Keratinocyte (primary cell): Measurements from ENCODE around the gene C21orf58. TPM values are rescaled to one million over a fixed set of nuclear protein-coding genes. Genes with fewer than 3 reads are reported as not detected.

Source experiments
- DNase-seq: peaks from one replicate; pipeline ENCODE4 v3.0.0-alpha.2; 2011; ENCODE audit warnings: low read depth, missing footprints, low spot score
- FAIRE-seq: peaks from 2 replicates; lab custom pipeline; 2011; peaks lifted over from hg19 to GRCh38; lab: Jason Lieb, UNC
- H2AFZ ChIP-seq: 2 replicates; pipeline ENCODE4 v1.6.0; 2012; ENCODE audit warnings: low read length, control low read depth, inconsistent platforms; ENCODE audit not compliant: control insufficient read depth
- H3K27ac ChIP-seq: 2 replicates; pipeline ENCODE4 v1.5.1; 2011; ENCODE audit warnings: low read length; ENCODE audit not compliant: control insufficient read depth, insufficient read depth
- H3K27me3 ChIP-seq: 3 replicates; pipeline ENCODE4 v1.6.0; 2011; ENCODE audit warnings: low read length; ENCODE audit not compliant: control insufficient read depth, insufficient read depth; ENCODE audit errors: extremely low read depth
- H3K36me3 ChIP-seq, 2 experiments: 2 replicates in 1 of 2; 3 replicates in 1 of 2; pipeline ENCODE4 v1.5.1; 2011; ENCODE audit warnings: low read length in 2 of 2, mild to moderate bottlenecking in 1 of 2; ENCODE audit not compliant: control insufficient read depth in 2 of 2, insufficient read depth in 2 of 2; ENCODE audit errors: extremely low read depth in 1 of 2
- H3K4me1 ChIP-seq: 3 replicates; pipeline ENCODE4 v1.5.1; 2011; ENCODE audit warnings: low read length; ENCODE audit not compliant: control insufficient read depth, insufficient read depth; ENCODE audit errors: extremely low read depth
- H3K4me2 ChIP-seq: 3 replicates; pipeline ENCODE4 v1.6.0; 2011; ENCODE audit warnings: low read depth, low read length; ENCODE audit not compliant: control insufficient read depth, insufficient read depth; ENCODE audit errors: extremely low read depth
- H3K4me3 ChIP-seq, 3 experiments: fragments of 200-600 bp in 1 of 3; sonication (generic) in 1 of 3; 2 replicates in 2 of 3; 3 replicates in 1 of 3; pipeline ENCODE4 v1.5.1; 2011 to 2016; ENCODE audit warnings: low read length in 3 of 3, mild to moderate bottlenecking in 3 of 3, control low read depth in 2 of 3, inconsistent platforms in 1 of 3, low read depth in 1 of 3, mixed read lengths in 1 of 3, mixed run types in 1 of 3, moderate library complexity in 1 of 3; ENCODE audit not compliant: control insufficient read depth in 2 of 3, insufficient read depth in 2 of 3; ENCODE audit errors: extremely low read depth in 1 of 3
- H3K79me2 ChIP-seq: 2 replicates; pipeline ENCODE4 v1.6.0; 2012; ENCODE audit warnings: low read length; ENCODE audit not compliant: control insufficient read depth, insufficient read depth
- H3K9ac ChIP-seq: 3 replicates; pipeline ENCODE4 v1.6.0; 2011; ENCODE audit warnings: low read length; ENCODE audit not compliant: control insufficient read depth, insufficient read depth; ENCODE audit errors: extremely low read depth
- H3K9me1 ChIP-seq: 3 replicates; pipeline ENCODE4 v1.6.0; 2011; ENCODE audit warnings: low read length; ENCODE audit not compliant: control insufficient read depth, insufficient read depth; ENCODE audit errors: extremely low read depth
- H3K9me3 ChIP-seq: 2 replicates; pipeline ENCODE4 v1.5.1; 2012; ENCODE audit warnings: low read depth, low read length; ENCODE audit not compliant: control insufficient read depth
- H4K20me1 ChIP-seq: 3 replicates; pipeline ENCODE4 v1.6.0; 2011; ENCODE audit warnings: low read length; ENCODE audit not compliant: control insufficient read depth, insufficient read depth; ENCODE audit errors: extremely low read depth
- EZH2 ChIP-seq: IDR thresholded peaks from one replicate; pipeline ENCODE4 v1.6.1; 2012; ENCODE audit warnings: inconsistent platforms, mild to moderate bottlenecking, low read length, moderate library complexity
- dilution Hi-C: fragments of 300-500 bp; cut with MboI; formaldehyde crosslinking; loops from one replicate; pipeline ENCODE4 v1.7.0; 2020; ENCODE audit warnings: low sequenced_read_pairs; ENCODE audit not compliant: extremely low pct_ligation_motif_present
- polyA plus RNA-seq, 5 experiments: library from polyadenylated mRNA; depleted of rRNA in 3 of 5; stranded (reverse) in 3 of 5; stranded (forward) in 1 of 5; unstranded in 1 of 5; fragments of >200 nt; gene quantifications; 1 replicate in 1 of 5; 2 replicates in 3 of 5; 3 replicates in 1 of 5; pipeline versions ENCODE4 v1.2.1 to v1.2.3, GENCODE V29; 2011 to 2012; ENCODE audit warnings: missing spikeins in 2 of 5, low read depth in 1 of 5, low replicate concordance in 1 of 5
- TF ChIP-seq, protein P1 (sequence below), 3 experiments: IDR thresholded peaks in 1 of 3; conservative IDR thresholded peaks in 1 of 3; optimal IDR thresholded peaks in 1 of 3; 2 replicates in 2 of 3; 3 replicates in 1 of 3; pipeline versions ENCODE3 to v1.5.1; 2011; ENCODE audit warnings: low read length in 3 of 3, mild to moderate bottlenecking in 3 of 3, moderate library complexity in 2 of 3, control low read depth in 1 of 3, inconsistent platforms in 1 of 3; ENCODE audit not compliant: insufficient read depth in 2 of 3; ENCODE audit errors: extremely low read depth in 1 of 3

C21orf58 gene
- polyA plus RNA-seq, 1 donor (not counting 4 experiments of a cell fraction or from before 2014, with no cell fraction given) = 1.2 TPM

DNA sequence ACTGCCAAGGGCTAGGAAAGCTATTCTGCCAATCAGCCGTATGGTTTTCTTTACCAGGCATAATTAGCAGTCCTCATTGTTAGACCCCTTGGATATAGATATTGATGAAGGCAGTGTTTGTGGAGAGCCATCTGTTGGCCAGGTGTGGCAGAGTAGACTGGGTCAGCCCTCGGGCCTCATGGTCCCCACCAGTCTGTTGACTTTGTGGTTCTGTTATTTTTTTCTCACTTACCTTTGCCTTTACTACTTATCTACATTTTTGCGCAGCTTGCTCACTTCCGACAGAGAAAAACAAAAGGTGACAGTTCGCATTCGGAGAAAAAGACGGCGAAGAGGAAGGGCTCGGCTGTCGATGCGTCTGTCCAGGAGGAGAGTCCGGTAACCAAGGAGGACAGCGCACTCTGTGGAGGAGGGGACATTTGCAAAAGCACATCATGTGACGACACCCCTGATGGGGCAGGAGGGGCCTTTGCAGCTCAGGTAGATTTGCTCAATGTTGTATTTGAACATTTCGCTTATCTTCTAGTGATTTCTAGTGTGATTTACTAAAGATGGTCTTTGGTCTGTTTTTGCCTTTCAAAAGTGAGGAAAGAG is 2.5 kb upstream of the C21orf58 start:
- Histone ChIP-seq H4K20me1 (no peaks in the 10 kb centered on the region), H3K27ac (no peak overlapping the region), H3K9me3 (no peaks in the 10 kb centered on the region), H3K79me2 (peaks cover 69% of the 10 kb centered on the region), H3K4me1 (peaks cover 23% of the 10 kb centered on the region), H3K36me3 (peaks cover 5 to 17% of the 10 kb centered on the region in 2 experiments), H3K27me3 (no peaks in the 10 kb centered on the region), H3K9ac (peak overlapping the region; percentile 81), H2AFZ (no peak overlapping the region), H3K4me2 (peak overlapping the region; percentile 87), H3K9me1 (peaks cover 2% of the 10 kb centered on the region), H3K4me3 (peak overlapping the region in 1 of 3 experiments; percentile 88)
- DNase-seq = no peak
- no peak for FAIRE-seq
- dilution Hi-C loops = no loop called here
- no peak for TF ChIP-seq EZH2
- TF ChIP-seq, protein P1, sequence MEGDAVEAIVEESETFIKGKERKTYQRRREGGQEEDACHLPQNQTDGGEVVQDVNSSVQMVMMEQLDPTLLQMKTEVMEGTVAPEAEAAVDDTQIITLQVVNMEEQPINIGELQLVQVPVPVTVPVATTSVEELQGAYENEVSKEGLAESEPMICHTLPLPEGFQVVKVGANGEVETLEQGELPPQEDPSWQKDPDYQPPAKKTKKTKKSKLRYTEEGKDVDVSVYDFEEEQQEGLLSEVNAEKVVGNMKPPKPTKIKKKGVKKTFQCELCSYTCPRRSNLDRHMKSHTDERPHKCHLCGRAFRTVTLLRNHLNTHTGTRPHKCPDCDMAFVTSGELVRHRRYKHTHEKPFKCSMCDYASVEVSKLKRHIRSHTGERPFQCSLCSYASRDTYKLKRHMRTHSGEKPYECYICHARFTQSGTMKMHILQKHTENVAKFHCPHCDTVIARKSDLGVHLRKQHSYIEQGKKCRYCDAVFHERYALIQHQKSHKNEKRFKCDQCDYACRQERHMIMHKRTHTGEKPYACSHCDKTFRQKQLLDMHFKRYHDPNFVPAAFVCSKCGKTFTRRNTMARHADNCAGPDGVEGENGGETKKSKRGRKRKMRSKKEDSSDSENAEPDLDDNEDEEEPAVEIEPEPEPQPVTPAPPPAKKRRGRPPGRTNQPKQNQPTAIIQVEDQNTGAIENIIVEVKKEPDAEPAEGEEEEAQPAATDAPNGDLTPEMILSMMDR (optimal IDR thresholded peaks at IDR 0.05 in 1 of 3, IDR thresholded peaks at IDR 0.05 in 1 of 3, conservative IDR thresholded peaks at IDR 0.05 in 1 of 3; ENCODE audit: extremely low read depth in 1 of 3, insufficient read depth in 2 of 3, low read length in 3 of 3) = peak in 1 of 3 experiments; percentile 52

DNA sequence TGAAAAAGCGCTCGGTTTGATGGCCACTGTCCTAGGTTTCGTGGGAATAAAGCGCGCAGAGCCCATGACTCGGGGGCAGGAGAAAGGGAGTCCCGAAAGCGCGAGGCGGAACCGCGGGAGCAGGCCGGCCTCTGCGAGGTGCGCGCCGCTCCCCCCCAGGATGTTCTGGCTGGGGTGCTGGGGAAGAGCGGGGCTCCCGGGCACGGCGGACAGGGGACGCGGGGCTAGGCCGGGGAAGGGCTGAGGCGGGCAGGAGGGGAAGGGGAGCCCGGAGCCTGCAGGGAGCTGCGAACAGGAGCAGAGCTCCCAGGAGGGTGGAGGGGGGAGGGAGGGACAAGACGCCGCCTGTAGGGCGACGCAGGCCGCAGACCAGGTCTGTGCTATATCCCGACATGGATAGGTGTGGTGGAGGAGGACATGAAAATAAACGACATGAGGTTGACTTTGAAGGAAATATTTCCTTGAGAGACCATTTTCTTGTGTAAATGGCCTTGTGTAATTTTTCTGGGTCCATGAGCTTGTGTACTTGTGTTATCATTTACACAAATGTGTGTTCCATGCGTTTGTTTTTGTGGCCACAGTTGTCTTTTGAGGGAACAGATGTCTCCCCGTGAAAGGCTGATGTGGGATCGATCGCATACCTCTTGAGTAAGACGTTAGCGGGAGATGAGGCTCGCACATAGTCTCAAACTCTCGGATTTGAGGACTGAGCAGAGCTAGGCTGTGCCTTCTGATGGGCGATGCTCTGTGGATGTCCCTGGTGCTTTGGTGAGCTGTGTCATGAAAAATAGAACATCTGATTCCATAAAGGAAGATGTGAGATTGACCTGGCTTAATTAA is 1.6 kb upstream of the C21orf58 start:
- Histone ChIP-seq H3K9me1 (peaks cover 2% of the 10 kb centered on the region), H3K79me2 (peaks cover 68% of the 10 kb centered on the region), H3K9ac (peak overlapping the region; percentile 81), H3K9me3 (no peaks in the 10 kb centered on the region), H3K27me3 (no peaks in the 10 kb centered on the region), H4K20me1 (no peaks in the 10 kb centered on the region), H3K4me2 (peak overlapping the region; percentile 87), H2AFZ (peak overlapping the region; percentile 49), H3K4me3 (peak overlapping the region; percentile 62 to 99 (median 88)), H3K27ac (peak overlapping the region; percentile 77), H3K36me3 (peaks cover 3 to 15% of the 10 kb centered on the region in 2 experiments), H3K4me1 (peaks cover 23% of the 10 kb centered on the region)
- FAIRE-seq (peak; percentile 65), DNase-seq (no peak)
- TF ChIP-seq EZH2 = no peak
- TF ChIP-seq, protein P1 (optimal IDR thresholded peaks at IDR 0.05 in 1 of 3, IDR thresholded peaks at IDR 0.05 in 1 of 3, conservative IDR thresholded peaks at IDR 0.05 in 1 of 3; ENCODE audit: extremely low read depth in 1 of 3, insufficient read depth in 2 of 3, low read length in 3 of 3) = peak; percentile 33 to 58 (median 53)
- dilution Hi-C loops = no loop called here
